ENCODE results near the gene ATP6V0A1.

GRCh38 chr17:42520540-42520951, 61.9 kb downstream of the ATP6V0A1 start:
- TF ChIP-seq POLR2A (IDR thresholded peaks at IDR 0.05) (no peak), CTCF (IDR thresholded peaks at IDR 0.05) (no peak), POLR2AphosphoS5 (IDR thresholded peaks at IDR 0.05) (no peak)
